AG09309 (cell line): Measurements from ENCODE around the gene NEK4.

Source experiments
- DNase-seq: peaks from one replicate; pipeline ENCODE4 v3.0.0-alpha.2; 2010; ENCODE audit warnings: low read depth
- H3K4me3 ChIP-seq: 2 replicates; pipeline ENCODE4 v1.5.1; 2011; ENCODE audit warnings: mild to moderate bottlenecking, low read depth, low read length, moderate library complexity; ENCODE audit not compliant: control insufficient read depth
- CTCF ChIP-seq: IDR thresholded peaks from 2 replicates; pipeline ENCODE4 v1.5.1; 2011; ENCODE audit warnings: mild to moderate bottlenecking, low read depth, low read length, inconsistent platforms; ENCODE audit not compliant: insufficient read depth, control insufficient read depth; ENCODE audit errors: missing control alignments

Gene NEK4

DNA sequence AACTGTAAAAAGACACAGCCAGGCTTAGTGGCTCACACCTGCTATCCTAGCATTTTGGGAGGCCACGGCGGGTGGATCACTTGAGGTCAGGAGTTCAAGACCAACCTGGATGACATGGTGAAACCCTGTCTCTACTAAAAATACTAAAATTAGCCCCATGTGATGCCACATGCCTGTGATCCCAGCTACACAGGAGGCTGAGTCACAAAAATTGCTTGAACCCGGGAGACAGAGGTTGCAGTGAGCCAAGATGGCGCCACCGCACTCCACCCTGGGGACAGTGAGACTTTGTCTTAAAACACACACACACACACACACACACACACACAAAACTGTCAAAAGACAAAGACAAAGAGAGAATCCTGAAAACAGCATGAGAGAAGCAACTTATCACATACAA is 46.8 kb downstream of the NEK4 start:
- DNase-seq: no peak
- no peak for TF ChIP-seq CTCF
- H3K4me3 ChIP-seq: no peak overlapping the region

DNA sequence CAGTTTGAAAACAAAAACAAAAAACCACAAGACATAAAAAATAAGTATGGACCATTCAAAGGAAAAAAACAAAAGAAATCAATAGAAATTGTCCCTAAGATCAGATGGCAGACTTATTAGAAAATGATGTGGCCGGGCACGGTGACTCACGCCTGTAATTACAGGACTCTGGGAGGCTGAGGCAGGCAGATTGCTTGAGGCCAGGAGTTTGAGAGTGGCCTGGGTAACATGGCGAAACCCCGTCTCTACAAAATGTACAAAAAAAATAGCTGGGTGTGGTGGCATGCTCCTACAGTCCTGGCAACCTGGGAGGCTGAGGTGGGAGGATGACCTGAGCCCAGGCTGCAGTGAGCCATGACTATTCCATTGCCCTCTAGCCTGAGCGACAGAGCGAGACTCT is 48.2 kb downstream of the NEK4 start:
- DNase-seq: no peak
- TF ChIP-seq CTCF: no peak

GRCh38 chr3:52721730-52722008 is 49.1 kb downstream of the NEK4 start:
- no peak for TF ChIP-seq CTCF
- DNase-seq: no peak
- no peak overlapping the region for H3K4me3 ChIP-seq

More for the DNA sequence above, 48.2 kb downstream of the NEK4 start:
- no peak overlapping the region for H3K4me3 ChIP-seq

- no peak overlapping the region for H3K4me3 ChIP-seq
- DNase-seq: no peak
- TF ChIP-seq CTCF: no peak
Observed at GRCh38 chr3:52721002-52721729, 49.6 kb downstream of the NEK4 start.

DNA sequence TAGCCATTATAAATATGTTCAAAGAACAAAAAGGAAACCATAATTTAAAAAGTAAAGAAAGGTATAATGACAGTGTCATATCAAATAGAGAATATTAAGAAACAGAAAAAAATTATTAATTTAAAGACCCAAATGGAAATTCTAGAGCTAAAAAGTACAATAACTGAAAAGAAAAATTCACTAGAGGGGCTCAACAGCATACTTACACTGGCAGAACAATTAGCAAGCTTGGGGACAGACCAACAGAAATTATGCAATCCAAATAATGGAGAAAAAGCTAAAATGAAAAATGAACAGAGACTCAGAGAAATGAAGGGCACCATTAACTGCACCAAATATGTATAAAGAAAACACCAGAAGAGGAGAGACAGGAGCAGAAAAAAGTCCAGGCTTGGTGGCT is 51.1 kb downstream of the NEK4 start:
- no peak overlapping the region for H3K4me3 ChIP-seq
- no peak for DNase-seq
- no peak for TF ChIP-seq CTCF

DNA sequence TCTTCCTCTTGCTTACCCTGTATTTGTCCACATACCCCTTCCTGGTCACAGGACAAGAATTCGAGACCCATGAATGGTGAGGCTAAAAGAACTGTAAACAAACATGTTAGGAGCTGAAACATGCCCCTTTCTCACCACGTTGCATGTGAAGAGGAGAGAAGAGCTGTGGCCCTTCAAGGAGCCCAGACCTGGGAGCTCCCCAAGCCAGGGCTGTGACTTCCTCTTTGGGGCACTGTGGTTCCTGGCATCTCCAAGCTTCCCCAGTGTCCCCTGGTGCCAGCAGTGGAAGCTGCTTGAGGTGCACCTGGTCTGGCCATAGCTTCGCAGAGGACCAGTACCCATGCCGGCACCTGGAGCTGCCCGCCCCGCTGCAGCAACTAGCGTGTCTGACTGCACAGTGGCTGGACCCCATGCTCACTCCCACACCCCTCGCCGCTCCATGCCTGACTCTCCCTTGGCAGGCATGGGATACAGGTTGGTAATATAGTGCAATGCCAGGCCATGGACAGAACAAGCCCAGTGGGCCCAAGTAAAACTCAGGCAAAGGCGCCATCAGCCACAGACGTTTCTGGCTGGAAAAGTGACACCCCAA is 54.9 kb downstream of the NEK4 start:
- DNase-seq: no peak
- TF ChIP-seq CTCF: no peak

More for the DNA sequence above, 54.9 kb downstream of the NEK4 start:
- no peak overlapping the region for H3K4me3 ChIP-seq
